Stomach (tissue), 9 donors: ENCODE results near the gene PGA4. TPM values are rescaled to one million over a fixed set of nuclear protein-coding genes. Genes with fewer than 3 reads are reported as not detected.

Experiments used
- DNase-seq, 2 donors: peaks; one replicate each; pipeline versions ENCODE4 v3.0.0 to v3.0.0-alpha.2; 2013 to 2019
- H3K27ac ChIP-seq, 5 donors: fragments of 200-600 bp in 4 of 5; sonication (generic) in 4 of 5; one replicate each; pipeline ENCODE4 v1.5.1; 2013 to 2019; ENCODE audit warnings: mild to moderate bottlenecking in 1 of 5, moderate library complexity in 1 of 5
- H3K27me3 ChIP-seq, 3 donors: fragments of 200-600 bp; sonication (generic); one replicate each; pipeline ENCODE4 v1.5.1; 2017 to 2019; ENCODE audit warnings: mixed run types in 1 of 3
- H3K36me3 ChIP-seq, 4 donors: fragments of 200-600 bp; sonication (generic); 1 replicate in 3 of 4; 2 replicates in 1 of 4; pipeline ENCODE4 v1.5.1; 2016 to 2019
- H3K4me1 ChIP-seq, 4 donors: fragments of 200-600 bp; sonication (generic); one replicate each; pipeline ENCODE4 v1.5.1; 2016 to 2019
- H3K4me3 ChIP-seq, 4 donors: fragments of 200-600 bp; sonication (generic) in 3 of 4; one replicate each; pipeline ENCODE4 v1.5.1; 2016 to 2019; ENCODE audit warnings: mild to moderate bottlenecking in 1 of 4
- H3K9me3 ChIP-seq, 4 donors: fragments of 200-600 bp; sonication (generic); one replicate each; pipeline ENCODE4 v1.5.1; 2016 to 2019
- CTCF ChIP-seq, 7 experiments: fragments of 450-650 bp in 4 of 7; fragments of 200-600 bp in 3 of 7; sonication (generic) in 3 of 7; IDR thresholded peaks; one replicate each; pipeline ENCODE4 v1.5.1; 2016 to 2019; ENCODE audit warnings: antibody characterized with exemption in 7 of 7, control low read depth in 2 of 7, mild to moderate bottlenecking in 1 of 7
- EP300 ChIP-seq: sonication (generic); formaldehyde crosslinking; IDR thresholded peaks from one replicate; pipeline ENCODE4 v1.6.1; 2017; ENCODE audit warnings: antibody characterized with exemption
- POLR2A ChIP-seq, 4 donors: fragments of 450-650 bp; IDR thresholded peaks; one replicate each; pipeline ENCODE4 v1.6.1; 2016; ENCODE audit warnings: antibody characterized with exemption in 4 of 4, control low read depth in 2 of 4, mild to moderate bottlenecking in 1 of 4, moderate library complexity in 1 of 4
- POLR2AphosphoS5 ChIP-seq, 3 donors: sonication (generic); formaldehyde crosslinking; IDR thresholded peaks; one replicate each; pipeline ENCODE4 v1.6.1; 2016; ENCODE audit warnings: antibody characterized with exemption in 3 of 3
- WGBS, 5 donors: extraction: QIAGEN DNeasy Blood & Tissue Kit in 3 of 5; methylation state at CpG; one replicate each; pipeline versions ENCODE4 v1.1.5 to v1.1.7; 2013 to 2018; 5-methylcytosine and 5-hydroxymethylcytosine counted together
- intact Hi-C: fragments of 100-400 bp; cut with DNase I; formaldehyde crosslinking; loops from one replicate; pipeline ENCODE4 v1.15.1; 2023; ENCODE audit warnings: low total_unique reads
- polyA plus RNA-seq, 3 donors: library from polyadenylated mRNA; stranded (reverse); fragments of 200-250 nt; gene quantifications; one replicate each; pipeline ENCODE4 v1.2.3, GENCODE V29; 2013
- total RNA-seq, 5 donors: library from RNA; depleted of rRNA; stranded (reverse); fragments of >200 nt; gene quantifications; one replicate each; pipeline versions ENCODE4 v1.1.0 to v1.2.3, GENCODE V29; 2014 to 2016
- donor health status: healthy with polysubstance abuse.
- donor health status: Bipolar disorder and iron deficiency.
- donor health status: healthy.

PGA4 gene
- total and polyA plus RNA-seq, 8 donors, result 386 to 107,207 (median 16,893) TPM

GRCh38 chr11:61183645-61184044, 38.5 kb upstream of the PGA4 start:
- no peak for DNase-seq
- Histone ChIP-seq H3K9me3 (no peaks in the 10 kb centered on the region), H3K4me3 (no peak overlapping the region), H3K27me3 (no peaks in the 10 kb centered on the region), H3K36me3 (no peaks in the 10 kb centered on the region), H3K4me1 (peaks cover 0 to 5% (median 2%) of the 10 kb centered on the region in 4 donors), H3K27ac (no peak overlapping the region)
- intact Hi-C loops, result no loop called here
- 67 to 88% (median 78%) methylated on average over 4 of the region's 4 CpGs for WGBS, 5 donors
- TF ChIP-seq EP300, result no peak
- TF ChIP-seq POLR2A (IDR thresholded peaks at IDR 0.05), result no peak
- no peak for TF ChIP-seq POLR2AphosphoS5 (IDR thresholded peaks at IDR 0.05)
- TF ChIP-seq CTCF (IDR thresholded peaks at IDR 0.05), result no peak

GRCh38 chr11:61186504-61186903, 35.6 kb upstream of the PGA4 start:
- intact Hi-C loops, result loop anchor here (2.0 kb wide), 1 partner anchor 58 kb away; no protein-coding TSS in a partner anchor
- WGBS, 5 donors, result 71 to 79% (median 77%) methylated on average over 8 of the region's 8 CpGs

GRCh38 chr11:61187505-61188130, 34.5 kb upstream of the PGA4 start:
- DNase-seq, result peak; percentile 86 to 93
- intact Hi-C loops, result loop anchor here (2.0 kb wide), 1 partner anchor 59 kb away; no protein-coding TSS in a partner anchor
- Histone ChIP-seq H3K36me3 (no peaks in the 10 kb centered on the region), H3K27me3 (peaks cover 0 to 9% (median 0%) of the 10 kb centered on the region in 3 donors), H3K27ac (no peak overlapping the region), H3K4me3 (no peak overlapping the region), H3K4me1 (peaks cover 0 to 5% (median 2%) of the 10 kb centered on the region in 4 donors), H3K9me3 (no peaks in the 10 kb centered on the region)
- WGBS, 5 donors, result 37 to 43% (median 41%) methylated on average over 11 of the region's 11 CpGs
- no peak for TF ChIP-seq EP300
- TF ChIP-seq CTCF (IDR thresholded peaks at IDR 0.05), result peak in 5 of 7 experiments; percentile 84 to 97 (median 92)
- no peak for TF ChIP-seq POLR2A (IDR thresholded peaks at IDR 0.05)
- TF ChIP-seq POLR2AphosphoS5 (IDR thresholded peaks at IDR 0.05), result peak in 1 of 3 donors; percentile 64

More at GRCh38 chr11:61186504-61186903, 35.6 kb upstream of the PGA4 start:
- TF ChIP-seq CTCF (IDR thresholded peaks at IDR 0.05) (no peak), POLR2AphosphoS5 (IDR thresholded peaks at IDR 0.05) (no peak), POLR2A (IDR thresholded peaks at IDR 0.05) (no peak), EP300 (no peak)
- Histone ChIP-seq H3K4me3 (no peak overlapping the region), H3K36me3 (no peaks in the 10 kb centered on the region), H3K27me3 (no peaks in the 10 kb centered on the region), H3K9me3 (no peaks in the 10 kb centered on the region), H3K27ac (no peak overlapping the region), H3K4me1 (peaks cover 0 to 5% (median 2%) of the 10 kb centered on the region in 4 donors)
- no peak for DNase-seq

GRCh38 chr11:61189933-61190332, 32.2 kb upstream of the PGA4 start:
- Histone ChIP-seq H3K4me1 (peaks cover 0 to 21% (median 14%) of the 10 kb centered on the region in 4 donors), H3K27me3 (peaks cover 0 to 9% (median 0%) of the 10 kb centered on the region in 3 donors), H3K9me3 (no peaks in the 10 kb centered on the region), H3K27ac (no peak overlapping the region), H3K4me3 (no peak overlapping the region), H3K36me3 (no peaks in the 10 kb centered on the region)
- intact Hi-C loops, result no loop called here
- TF ChIP-seq EP300 (no peak), POLR2AphosphoS5 (IDR thresholded peaks at IDR 0.05) (no peak), CTCF (IDR thresholded peaks at IDR 0.05) (no peak), POLR2A (IDR thresholded peaks at IDR 0.05) (no peak)
- WGBS, 5 donors, result 75 to 85% (median 80%) methylated on average over 7 to 8 of the region's 8 CpGs
- no peak for DNase-seq
